ENCODE measurements around the gene ARHGEF40. TPM values are rescaled to one million over a fixed set of nuclear protein-coding genes. Genes with fewer than 3 reads are reported as not detected.

ARHGEF40 gene
- total and polyA plus RNA-seq, 2 donors: 6.5 to 6.9 TPM

- DNase-seq (ENCODE audit: low read depth in 6 of 9, low spot score in 9 of 9): peak in 1 of 9 donors; percentile 49
- 82% methylated on average over 7 of the region's 7 CpGs for WGBS
- H3K9me3 ChIP-seq (ENCODE audit: control insufficient read depth in 2 of 2, insufficient read depth in 1 of 2, low read length in 1 of 2): peaks cover 1 to 6% of the 10 kb centered on the region in 2 donors
- H3K4me1 ChIP-seq (ENCODE audit: control insufficient read depth in 2 of 2, insufficient read depth in 2 of 2, low read length in 2 of 2): peaks cover 15 to 31% of the 10 kb centered on the region in 2 donors
- H3K4me3 ChIP-seq (ENCODE audit: low read length in 2 of 2): no peak overlapping the region
- H3K27ac ChIP-seq (ENCODE audit: low read depth in 1 of 2, low read length in 1 of 2): no peak overlapping the region
- peaks cover 48 to 78% of the 10 kb centered on the region in 2 donors for H3K27me3 ChIP-seq (ENCODE audit: control insufficient read depth in 2 of 2, insufficient read depth in 1 of 2, low read length in 1 of 2)
- no peaks in the 10 kb centered on the region for H3K36me3 ChIP-seq (ENCODE audit: control insufficient read depth in 2 of 2, insufficient read depth in 2 of 2, low read length in 1 of 2)
Measured at GRCh38 chr14:21066882-21067502, 3.1 kb upstream of the ARHGEF40 start.

DNA sequence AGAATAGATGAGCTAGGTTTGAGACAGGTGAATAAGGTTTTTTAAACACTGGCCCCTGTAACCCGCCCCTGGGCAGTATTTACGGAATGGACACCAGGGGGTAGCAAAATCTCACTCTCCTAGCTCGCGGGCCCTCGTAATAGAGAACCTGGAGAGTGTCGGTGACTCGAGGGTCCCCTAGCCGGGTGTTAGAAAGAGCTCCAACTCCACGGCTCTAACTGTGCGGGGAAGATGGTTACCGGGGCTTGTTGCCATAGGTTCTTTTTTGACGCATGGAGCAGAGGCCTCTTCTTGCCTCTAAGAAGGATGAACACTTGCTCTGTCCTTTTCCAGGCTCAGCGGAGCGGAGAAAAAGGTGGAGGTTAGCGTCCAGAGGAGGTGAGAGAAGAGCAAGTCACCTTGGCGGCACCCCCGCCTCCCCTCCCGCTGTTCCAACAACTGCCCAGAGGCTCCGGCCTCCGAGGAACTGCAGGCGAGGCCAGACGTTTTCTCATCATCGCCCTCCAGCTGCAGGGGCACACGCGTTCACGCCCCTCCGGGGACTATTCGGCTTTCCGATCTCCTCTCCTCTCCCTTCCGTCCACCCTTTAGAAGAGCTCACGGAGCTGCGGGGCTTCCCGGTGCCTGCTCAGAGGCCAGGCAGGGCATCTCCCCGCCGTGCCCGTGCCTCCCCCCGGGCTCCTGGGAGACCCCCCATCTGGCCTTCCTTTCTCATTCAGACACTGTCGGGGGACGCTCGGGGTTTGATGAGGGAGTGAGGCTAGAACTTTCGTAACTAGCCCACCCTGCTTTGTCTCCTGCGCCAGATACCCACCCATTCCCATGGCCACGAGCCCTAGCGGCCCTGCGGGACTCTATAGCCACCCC, 1.4 kb upstream of the ARHGEF40 start:
- H3K36me3 ChIP-seq (ENCODE audit: control insufficient read depth in 2 of 2, insufficient read depth in 2 of 2, low read length in 1 of 2): no peaks in the 10 kb centered on the region
- H3K4me1 ChIP-seq (ENCODE audit: control insufficient read depth in 2 of 2, insufficient read depth in 2 of 2, low read length in 2 of 2): peaks cover 15 to 34% of the 10 kb centered on the region in 2 donors
- peak overlapping the region in 1 of 2 donors; percentile 1 for H3K4me3 ChIP-seq (ENCODE audit: low read length in 2 of 2)
- H3K27ac ChIP-seq (ENCODE audit: low read depth in 1 of 2, low read length in 1 of 2): no peak overlapping the region
- DNase-seq (ENCODE audit: low read depth in 6 of 9, low spot score in 9 of 9): peak in 3 of 9 donors; percentile 13 to 61 (median 40)
- H3K9me3 ChIP-seq (ENCODE audit: control insufficient read depth in 2 of 2, insufficient read depth in 1 of 2, low read length in 1 of 2): peaks cover 1 to 6% of the 10 kb centered on the region in 2 donors
- H3K27me3 ChIP-seq (ENCODE audit: control insufficient read depth in 2 of 2, insufficient read depth in 1 of 2, low read length in 1 of 2): peaks cover 57 to 78% of the 10 kb centered on the region in 2 donors
- 4% methylated on average over 45 of the region's 45 CpGs for WGBS

DNA sequence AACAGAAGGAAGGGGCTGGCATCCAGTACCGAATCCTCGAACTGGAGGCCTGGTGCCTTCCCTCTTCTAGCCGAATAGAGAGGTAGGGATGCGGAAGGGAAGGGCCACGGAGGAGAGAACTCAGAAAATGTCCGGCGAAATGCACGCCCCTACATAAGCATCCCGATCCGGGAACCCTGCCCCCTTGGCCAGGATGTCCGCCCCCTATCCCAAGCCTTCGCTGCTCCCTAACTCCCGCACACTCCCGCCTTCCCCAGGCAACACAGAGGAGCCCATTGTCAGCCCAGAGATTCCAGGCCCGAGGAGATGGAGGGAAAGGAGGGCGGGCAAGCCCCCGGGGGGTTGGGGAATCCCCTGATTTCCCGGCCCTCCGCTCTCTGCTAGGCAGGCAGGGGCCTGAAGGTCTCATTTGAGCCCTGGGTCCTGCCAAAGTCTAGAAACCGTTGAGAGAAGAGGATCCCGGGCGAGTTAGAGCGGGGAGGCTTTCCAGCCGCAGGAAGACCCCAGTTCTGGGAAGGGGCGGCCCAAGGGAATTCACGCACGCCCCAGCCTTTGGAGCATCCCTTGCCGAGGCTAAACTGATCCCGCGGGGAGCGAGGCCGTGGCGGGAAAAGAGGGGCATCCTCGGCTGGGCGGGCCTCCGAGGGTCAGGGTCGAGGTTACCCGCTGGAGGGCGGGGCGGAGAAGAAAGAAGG, 569 bp upstream of the ARHGEF40 start:
- peaks cover 60 to 86% of the 10 kb centered on the region in 2 donors for H3K27me3 ChIP-seq (ENCODE audit: control insufficient read depth in 2 of 2, insufficient read depth in 1 of 2, low read length in 1 of 2)
- H3K36me3 ChIP-seq (ENCODE audit: control insufficient read depth in 2 of 2, insufficient read depth in 2 of 2, low read length in 1 of 2): no peaks in the 10 kb centered on the region

DNA sequence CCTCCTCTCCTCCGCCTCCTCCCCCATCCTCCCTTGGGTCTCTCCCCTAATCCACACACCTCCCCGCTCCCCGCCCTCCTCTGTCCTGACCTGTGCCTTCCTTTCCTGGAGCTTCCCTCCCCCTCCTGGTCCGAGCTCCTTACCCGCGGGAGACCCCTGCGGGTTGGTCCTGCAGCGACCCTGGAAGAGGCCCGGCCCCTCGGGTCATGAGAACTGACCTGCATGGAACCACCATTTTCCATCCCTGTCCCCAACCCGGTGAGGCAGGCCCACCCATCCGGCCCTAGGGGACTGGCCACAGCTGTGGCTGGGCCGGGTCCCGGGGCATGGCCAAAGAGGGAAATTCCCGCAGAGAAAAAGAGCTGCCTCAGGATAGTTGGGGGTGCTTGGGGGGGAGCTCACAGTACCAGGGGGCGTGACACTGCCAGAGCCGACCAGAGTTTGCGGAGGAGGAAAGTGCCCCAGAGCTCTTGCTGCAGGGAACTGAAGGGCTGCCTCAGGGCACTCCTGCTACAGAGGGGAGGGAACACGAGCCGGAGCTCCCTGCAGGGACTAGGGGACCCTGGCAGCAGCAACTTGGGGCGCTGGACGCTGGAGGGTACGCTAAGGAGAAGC, 613 bp downstream of the ARHGEF40 start:
- no peaks in the 10 kb centered on the region for H3K36me3 ChIP-seq (ENCODE audit: control insufficient read depth in 2 of 2, insufficient read depth in 2 of 2, low read length in 1 of 2)
- 1% methylated on average over 23 of the region's 23 CpGs for WGBS
- H3K27me3 ChIP-seq (ENCODE audit: control insufficient read depth in 2 of 2, insufficient read depth in 1 of 2, low read length in 1 of 2): peaks cover 60 to 83% of the 10 kb centered on the region in 2 donors
- H3K27ac ChIP-seq (ENCODE audit: low read depth in 1 of 2, low read length in 1 of 2): peak overlapping the region; percentile 46 to 60
- DNase-seq (ENCODE audit: low read depth in 6 of 9, low spot score in 9 of 9): peak in 1 of 9 donors; percentile 13
- H3K4me1 ChIP-seq (ENCODE audit: control insufficient read depth in 2 of 2, insufficient read depth in 2 of 2, low read length in 2 of 2): peaks cover 15 to 34% of the 10 kb centered on the region in 2 donors
- H3K9me3 ChIP-seq (ENCODE audit: control insufficient read depth in 2 of 2, insufficient read depth in 1 of 2, low read length in 1 of 2): peaks cover 1 to 6% of the 10 kb centered on the region in 2 donors
- H3K4me3 ChIP-seq (ENCODE audit: low read length in 2 of 2): peak overlapping the region; percentile 38 to 48

More for the DNA sequence above, 569 bp upstream of the ARHGEF40 start:
- 7% methylated on average over 40 of the region's 40 CpGs for WGBS
- Histone ChIP-seq H3K9me3 (ENCODE audit: control insufficient read depth in 2 of 2, insufficient read depth in 1 of 2, low read length in 1 of 2) (peaks cover 1 to 6% of the 10 kb centered on the region in 2 donors), H3K27ac (ENCODE audit: low read depth in 1 of 2, low read length in 1 of 2) (peak overlapping the region in 1 of 2 donors; percentile 70), H3K4me1 (ENCODE audit: control insufficient read depth in 2 of 2, insufficient read depth in 2 of 2, low read length in 2 of 2) (peaks cover 15 to 34% of the 10 kb centered on the region in 2 donors), H3K4me3 (ENCODE audit: low read length in 2 of 2) (peak overlapping the region; percentile 29 to 48)
- DNase-seq (ENCODE audit: low read depth in 6 of 9, low spot score in 9 of 9): peak in 1 of 9 donors; percentile 18

GRCh38 chr14:21071225-21072030, 1.3 kb downstream of the ARHGEF40 start:
- peaks cover 1 to 6% of the 10 kb centered on the region in 2 donors for H3K9me3 ChIP-seq (ENCODE audit: control insufficient read depth in 2 of 2, insufficient read depth in 1 of 2, low read length in 1 of 2)
- peak overlapping the region; percentile 60 to 68 for H3K27ac ChIP-seq (ENCODE audit: low read depth in 1 of 2, low read length in 1 of 2)
- no peaks in the 10 kb centered on the region for H3K36me3 ChIP-seq (ENCODE audit: control insufficient read depth in 2 of 2, insufficient read depth in 2 of 2, low read length in 1 of 2)
- 1% methylated on average over 37 of the region's 37 CpGs for WGBS
- DNase-seq (ENCODE audit: low read depth in 6 of 9, low spot score in 9 of 9): peak in 4 of 9 donors; percentile 35 to 65 (median 46)
- H3K4me3 ChIP-seq (ENCODE audit: low read length in 2 of 2): peak overlapping the region; percentile 35 to 48
- peaks cover 56 to 76% of the 10 kb centered on the region in 2 donors for H3K27me3 ChIP-seq (ENCODE audit: control insufficient read depth in 2 of 2, insufficient read depth in 1 of 2, low read length in 1 of 2)
- peaks cover 15 to 34% of the 10 kb centered on the region in 2 donors for H3K4me1 ChIP-seq (ENCODE audit: control insufficient read depth in 2 of 2, insufficient read depth in 2 of 2, low read length in 2 of 2)

GRCh38 chr14:21072031-21072473, 1.9 kb downstream of the ARHGEF40 start:
- H3K27ac ChIP-seq (ENCODE audit: low read depth in 1 of 2, low read length in 1 of 2): no peak overlapping the region
- 8% methylated on average over 4 of the region's 4 CpGs for WGBS
- H3K9me3 ChIP-seq (ENCODE audit: control insufficient read depth in 2 of 2, insufficient read depth in 1 of 2, low read length in 1 of 2): peaks cover 1 to 6% of the 10 kb centered on the region in 2 donors
- DNase-seq (ENCODE audit: low read depth in 6 of 9, low spot score in 9 of 9): no peak
- H3K4me1 ChIP-seq (ENCODE audit: control insufficient read depth in 2 of 2, insufficient read depth in 2 of 2, low read length in 2 of 2): peaks cover 15 to 34% of the 10 kb centered on the region in 2 donors
- H3K36me3 ChIP-seq (ENCODE audit: control insufficient read depth in 2 of 2, insufficient read depth in 2 of 2, low read length in 1 of 2): no peaks in the 10 kb centered on the region
- peaks cover 56 to 70% of the 10 kb centered on the region in 2 donors for H3K27me3 ChIP-seq (ENCODE audit: control insufficient read depth in 2 of 2, insufficient read depth in 1 of 2, low read length in 1 of 2)
- no peak overlapping the region for H3K4me3 ChIP-seq (ENCODE audit: low read length in 2 of 2)

DNA sequence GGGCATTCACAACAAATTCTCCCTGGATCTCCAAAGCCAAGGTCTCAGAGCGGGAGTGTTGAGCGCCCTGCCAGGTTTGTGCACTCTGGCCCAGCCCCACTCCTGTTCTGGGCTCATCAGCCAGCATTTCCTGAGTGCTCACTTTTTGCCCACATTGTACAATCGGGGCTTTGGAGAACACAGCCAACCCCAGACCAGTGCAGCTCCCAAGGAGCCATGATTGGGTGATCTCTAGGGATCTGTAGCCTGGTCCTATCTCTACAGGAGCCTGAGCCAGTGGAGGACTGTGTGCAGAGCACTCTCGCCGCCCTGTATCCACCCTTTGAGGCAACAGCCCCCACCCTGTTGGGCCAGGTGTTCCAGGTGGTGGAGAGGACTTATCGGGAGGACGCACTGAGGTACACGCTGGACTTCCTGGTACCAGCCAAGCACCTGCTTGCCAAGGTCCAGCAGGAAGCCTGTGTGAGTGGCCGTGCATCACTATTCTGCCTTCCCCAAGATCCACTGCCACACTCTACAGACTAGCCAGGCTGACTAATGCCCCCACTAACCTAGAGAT, 2.8 kb downstream of the ARHGEF40 start:
- DNase-seq (ENCODE audit: low read depth in 6 of 9, low spot score in 9 of 9): no peak
- Histone ChIP-seq H3K27ac (ENCODE audit: low read depth in 1 of 2, low read length in 1 of 2) (no peak overlapping the region), H3K27me3 (ENCODE audit: control insufficient read depth in 2 of 2, insufficient read depth in 1 of 2, low read length in 1 of 2) (peaks cover 50 to 62% of the 10 kb centered on the region in 2 donors), H3K4me3 (ENCODE audit: low read length in 2 of 2) (no peak overlapping the region), H3K4me1 (ENCODE audit: control insufficient read depth in 2 of 2, insufficient read depth in 2 of 2, low read length in 2 of 2) (peaks cover 15 to 34% of the 10 kb centered on the region in 2 donors), H3K36me3 (ENCODE audit: control insufficient read depth in 2 of 2, insufficient read depth in 2 of 2, low read length in 1 of 2) (no peaks in the 10 kb centered on the region), H3K9me3 (ENCODE audit: control insufficient read depth in 2 of 2, insufficient read depth in 1 of 2, low read length in 1 of 2) (peaks cover 1 to 6% of the 10 kb centered on the region in 2 donors)
- 88% methylated on average over 9 of the region's 9 CpGs for WGBS
